Fibroblast of lung (primary cell): ENCODE results near the gene PVR.

Experiments
- CTCF ChIP-seq, 2 donors: IDR thresholded peaks in 1 of 2; conservative IDR thresholded peaks in 1 of 2; 1 replicate in 1 of 2; 2 replicates in 1 of 2; pipeline ENCODE4 v1.5.1; 2011 to 2012; ENCODE audit warnings: low read length in 2 of 2, control low read depth in 1 of 2, inconsistent platforms in 1 of 2, low read depth in 1 of 2, mild to moderate bottlenecking in 1 of 2
- EZH2 ChIP-seq: IDR thresholded peaks from 2 replicates; pipeline ENCODE4 v1.5.1; 2012; ENCODE audit warnings: low read length, control low read depth, mild to moderate bottlenecking; ENCODE audit errors: missing control alignments

- no peak for TF ChIP-seq CTCF (conservative IDR thresholded peaks at IDR 0.05 in 1 of 2, IDR thresholded peaks at IDR 0.05 in 1 of 2; ENCODE audit: low read depth in 1 of 2, low read length in 2 of 2)
- TF ChIP-seq EZH2 = no peak
Observed at GRCh38 chr19:44687888-44688287, 44.2 kb downstream of the PVR start.
